SJSA1 (cell line): ENCODE results near the gene FGF8. TPM values are rescaled to one million over a fixed set of nuclear protein-coding genes. Genes with fewer than 3 reads are reported as not detected.
"Not testable (repeated sequence)": the region's sequence is repeated elsewhere in the genome, so short reads cannot be mapped to it uniquely, and the experiment has no call there.

Experiments
- DNase-seq, 2 experiments: peaks; one replicate each; pipeline ENCODE4 v3.0.0-alpha.2; 2015 to 2020; ENCODE audit warnings: low spot score in 2 of 2, low read depth in 1 of 2
- H3K27ac ChIP-seq: fragments of 250-450 bp; sonication (Bioruptor Pico); 2 replicates; pipeline ENCODE4 v1.5.1; 2020; ENCODE audit warnings: mild to moderate bottlenecking, moderate library complexity
- H3K27me3 ChIP-seq: fragments of 250-450 bp; sonication (Bioruptor Pico); replicated peaks from 2 replicates; pipeline ENCODE4 v1.5.1; 2020; ENCODE audit warnings: mild to moderate bottlenecking, moderate library complexity
- H3K36me3 ChIP-seq: fragments of 250-450 bp; sonication (Bioruptor Pico); 2 replicates; pipeline ENCODE4 v1.5.1; 2020; ENCODE audit warnings: mild to moderate bottlenecking
- H3K4me1 ChIP-seq: fragments of 250-450 bp; sonication (Bioruptor Pico); replicated peaks from 2 replicates; pipeline ENCODE4 v1.6.1; 2021; ENCODE audit warnings: mild to moderate bottlenecking
- H3K4me3 ChIP-seq: fragments of 250-450 bp; sonication (Bioruptor Pico); 2 replicates; pipeline ENCODE4 v1.5.1; 2020; ENCODE audit warnings: mild to moderate bottlenecking
- H3K9me3 ChIP-seq: fragments of 250-450 bp; sonication (Bioruptor Pico); replicated peaks from 2 replicates; pipeline ENCODE4 v1.5.1; 2020; ENCODE audit warnings: mild to moderate bottlenecking
- total RNA-seq: library from RNA; depleted of rRNA; stranded (reverse); fragments of >200 nt; shearing (Covaris generic); gene quantifications from 2 replicates; pipeline ENCODE4 v1.2.3, GENCODE V29; 2014

FGF8 gene
- total RNA-seq, 1 experiment from 2014 or later, result not detected

DNA sequence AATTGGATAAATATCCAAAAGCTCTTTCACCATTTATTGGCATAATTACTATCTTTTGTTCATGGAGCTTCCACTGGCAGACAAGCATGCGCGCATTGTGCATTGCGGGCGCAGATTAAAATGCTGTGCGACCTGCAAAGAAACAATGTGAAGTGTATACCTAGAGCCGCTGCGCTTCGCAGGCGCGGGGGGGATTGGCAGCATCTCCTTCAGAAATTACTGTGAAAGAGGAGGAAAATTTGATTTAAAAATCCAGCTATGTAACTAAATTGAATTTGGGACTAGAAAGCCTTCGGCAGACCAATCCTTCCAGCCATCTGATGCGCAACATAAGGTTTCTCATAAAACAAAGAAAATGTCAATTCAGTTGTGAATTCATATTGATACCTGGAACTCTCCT lies 17.6 kb upstream of the FGF8 start:
- no peaks in the 10 kb centered on the region for H3K4me1 ChIP-seq
- no peaks in the 10 kb centered on the region for H3K9me3 ChIP-seq
- no peak overlapping the region for H3K27ac ChIP-seq
- no peaks in the 10 kb centered on the region for H3K27me3 ChIP-seq
- no peak overlapping the region for H3K4me3 ChIP-seq
- peaks cover 96% of the 10 kb centered on the region for H3K36me3 ChIP-seq
- no peak for DNase-seq

DNA sequence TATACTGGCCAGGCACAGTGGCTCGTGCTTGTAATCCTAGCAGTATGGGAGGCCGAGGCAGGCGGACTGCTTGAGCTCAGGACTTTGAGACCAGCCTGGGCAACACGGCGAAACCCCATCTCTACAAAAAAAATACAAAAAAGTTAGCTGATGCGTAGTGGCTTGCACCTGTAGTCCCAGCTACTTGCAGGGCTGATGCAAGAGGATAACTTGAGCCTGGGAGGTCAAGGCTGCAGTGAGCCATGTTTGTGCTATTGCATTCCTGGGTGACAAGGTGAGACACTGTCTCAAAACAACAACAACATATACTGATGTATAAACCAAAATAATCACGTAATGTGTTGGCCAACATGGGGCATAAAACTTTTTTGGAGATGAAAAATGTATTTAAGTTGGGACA lies 13.8 kb upstream of the FGF8 start:
- Histone ChIP-seq H3K9me3 (no peaks in the 10 kb centered on the region), H3K4me1 (no peaks in the 10 kb centered on the region), H3K27me3 (no peaks in the 10 kb centered on the region), H3K27ac (no peak overlapping the region), H3K4me3 (no peak overlapping the region), H3K36me3 (peaks cover 95% of the 10 kb centered on the region)
- DNase-seq, result no peak

DNA sequence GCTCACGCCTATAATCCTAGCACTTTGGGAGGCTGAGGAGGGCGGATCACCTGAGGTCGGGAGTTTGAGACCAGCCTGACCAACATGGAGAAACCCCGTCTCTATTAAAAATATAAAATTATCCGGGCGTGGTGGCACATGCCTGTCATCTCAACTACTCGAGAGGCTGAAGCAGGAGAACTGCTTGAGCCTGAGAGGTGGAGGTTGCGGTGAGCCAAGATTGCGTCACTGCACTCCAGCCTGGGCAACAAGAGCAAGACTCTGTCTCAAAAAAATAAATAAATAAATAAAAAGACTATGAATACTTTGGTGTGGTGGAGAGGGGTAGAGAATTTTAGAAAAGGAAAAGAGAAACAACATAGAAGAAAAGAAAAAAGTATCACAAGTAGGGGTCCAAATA lies 13.3 kb upstream of the FGF8 start:
- H3K4me3 ChIP-seq, H3K27me3 ChIP-seq, H3K27ac ChIP-seq, H3K9me3 ChIP-seq, H3K4me1 ChIP-seq, DNase-seq: not testable (repeated sequence)
- peaks cover 95% of the 10 kb centered on the region for H3K36me3 ChIP-seq

DNA sequence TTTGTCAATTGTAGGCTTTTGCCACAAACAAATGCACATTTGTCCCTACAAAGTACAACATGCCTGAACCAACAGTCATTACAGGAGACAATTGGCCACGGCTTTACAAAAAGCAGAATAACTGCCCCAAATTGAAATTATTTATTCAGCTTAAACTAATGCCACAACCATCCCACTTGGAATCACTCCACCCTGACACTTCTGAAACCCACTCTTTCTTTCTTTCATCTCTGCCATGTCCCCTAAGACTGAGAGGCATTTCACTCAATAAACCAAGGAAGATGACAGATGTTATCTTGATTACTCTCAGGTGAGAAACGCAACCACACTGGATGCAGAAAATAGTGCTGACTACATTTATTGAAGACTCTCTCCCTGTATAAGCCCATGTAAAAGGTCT lies 9.9 kb upstream of the FGF8 start:
- DNase-seq, result no peak
- H3K36me3 ChIP-seq, result peaks cover 78% of the 10 kb centered on the region
- H3K4me3 ChIP-seq, result no peak overlapping the region
- H3K9me3 ChIP-seq, result no peaks in the 10 kb centered on the region
- peaks cover 9% of the 10 kb centered on the region for H3K4me1 ChIP-seq
- H3K27me3 ChIP-seq, result no peaks in the 10 kb centered on the region
- no peak overlapping the region; the same call in 1 of the 2 replicates for H3K27ac ChIP-seq

DNA sequence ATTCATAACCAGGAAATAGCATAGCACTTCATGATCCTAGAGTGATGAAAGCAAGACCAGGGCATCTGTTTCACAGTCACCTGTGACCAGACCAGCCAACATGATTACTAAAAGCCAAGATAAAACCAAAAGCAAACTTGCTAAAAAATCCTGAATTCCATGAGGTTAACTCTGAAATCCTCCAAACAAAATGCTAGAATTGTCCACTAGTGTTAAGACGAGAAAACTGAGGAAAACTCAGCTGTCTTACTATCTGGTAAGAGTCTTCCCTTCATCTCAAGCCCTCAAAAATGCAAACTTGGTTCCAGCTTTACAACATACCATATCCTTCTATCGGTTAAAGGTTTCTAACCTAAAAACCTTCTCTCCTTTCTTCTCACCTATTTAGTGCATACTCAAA lies 8.6 kb upstream of the FGF8 start:
- H3K27ac ChIP-seq, result no peak overlapping the region
- DNase-seq, result no peak
- H3K36me3 ChIP-seq, result peaks cover 73% of the 10 kb centered on the region
- no peak overlapping the region for H3K4me3 ChIP-seq
- peaks cover 14% of the 10 kb centered on the region for H3K4me1 ChIP-seq
- H3K27me3 ChIP-seq, result no peaks in the 10 kb centered on the region
- H3K9me3 ChIP-seq, result no peaks in the 10 kb centered on the region

DNA sequence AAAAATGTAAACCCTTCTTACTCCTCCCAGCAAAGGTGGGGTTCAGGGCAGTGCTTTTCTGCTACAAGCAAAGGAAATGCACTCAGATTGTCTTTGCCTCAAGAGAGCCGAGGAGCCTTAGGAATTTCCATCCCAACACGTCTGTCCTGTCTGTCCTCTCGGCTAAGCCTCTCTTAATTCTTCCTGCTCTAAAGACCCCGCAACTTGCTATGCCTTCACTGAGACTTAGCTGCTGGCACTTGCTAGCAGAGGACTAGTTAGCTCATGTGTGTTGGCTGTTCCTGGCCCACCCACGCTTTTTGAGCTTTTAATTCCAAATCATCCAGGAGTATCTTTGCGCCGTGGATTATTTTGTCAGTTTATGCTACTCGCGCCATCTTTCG lies 7.8 kb upstream of the FGF8 start:
- no peaks in the 10 kb centered on the region for H3K27me3 ChIP-seq
- H3K9me3 ChIP-seq, result no peaks in the 10 kb centered on the region
- no peak overlapping the region for H3K27ac ChIP-seq
- peaks cover 14% of the 10 kb centered on the region for H3K4me1 ChIP-seq
- H3K36me3 ChIP-seq, result peaks cover 65% of the 10 kb centered on the region
- no peak for DNase-seq
- H3K4me3 ChIP-seq, result peak overlapping the region; percentile 64

DNA sequence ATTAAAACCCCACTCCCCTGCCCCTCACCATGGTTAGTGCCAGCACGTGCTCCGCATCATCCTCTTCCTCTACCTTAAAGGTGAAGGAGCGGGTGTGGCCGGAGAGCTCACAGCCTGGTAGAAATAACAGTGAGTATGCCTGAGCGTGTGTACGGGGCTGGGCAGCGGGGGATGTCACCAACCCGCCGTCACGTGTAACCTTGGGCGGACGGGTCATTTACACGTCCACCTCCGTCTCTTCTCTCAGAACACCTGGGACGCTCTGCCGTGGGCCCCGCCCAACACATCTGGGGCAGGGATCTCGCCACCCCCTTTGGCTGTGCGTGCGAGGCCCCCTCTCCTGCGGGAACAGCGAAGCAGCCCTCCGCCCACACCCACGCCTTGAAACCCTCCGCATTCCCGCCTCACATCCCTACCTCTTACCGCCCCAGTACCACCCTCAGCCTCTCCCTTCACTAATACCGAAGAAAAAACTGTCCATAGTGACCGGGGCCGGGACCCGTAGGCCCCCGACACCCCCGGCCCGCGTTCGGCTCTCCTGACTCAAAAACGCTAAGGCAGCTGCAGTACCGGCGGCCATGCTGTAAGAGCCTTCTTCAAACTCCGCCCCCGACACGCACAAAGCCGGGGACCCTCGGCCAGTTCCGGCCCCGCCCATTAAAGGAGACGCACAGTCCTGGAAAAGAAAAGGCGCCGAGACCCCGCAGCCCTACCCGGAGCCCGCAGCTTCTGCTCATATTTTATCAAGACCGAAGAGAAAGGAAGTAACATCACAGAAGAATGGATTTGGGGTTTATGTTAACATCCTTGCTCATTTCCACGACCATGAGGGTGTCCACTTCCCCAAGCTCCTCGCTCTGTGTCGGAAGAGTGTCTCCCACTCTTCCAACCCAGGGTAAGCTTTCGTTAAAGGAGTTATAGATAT lies 7.2 kb upstream of the FGF8 start, which contains the start of gene NPM3:
NPM3 (minus strand) TSS at position 636 of the 925 bp plus-strand sequence; CDS start at position 580, 56 bp downstream.
- no peaks in the 10 kb centered on the region for H3K9me3 ChIP-seq

DNA sequence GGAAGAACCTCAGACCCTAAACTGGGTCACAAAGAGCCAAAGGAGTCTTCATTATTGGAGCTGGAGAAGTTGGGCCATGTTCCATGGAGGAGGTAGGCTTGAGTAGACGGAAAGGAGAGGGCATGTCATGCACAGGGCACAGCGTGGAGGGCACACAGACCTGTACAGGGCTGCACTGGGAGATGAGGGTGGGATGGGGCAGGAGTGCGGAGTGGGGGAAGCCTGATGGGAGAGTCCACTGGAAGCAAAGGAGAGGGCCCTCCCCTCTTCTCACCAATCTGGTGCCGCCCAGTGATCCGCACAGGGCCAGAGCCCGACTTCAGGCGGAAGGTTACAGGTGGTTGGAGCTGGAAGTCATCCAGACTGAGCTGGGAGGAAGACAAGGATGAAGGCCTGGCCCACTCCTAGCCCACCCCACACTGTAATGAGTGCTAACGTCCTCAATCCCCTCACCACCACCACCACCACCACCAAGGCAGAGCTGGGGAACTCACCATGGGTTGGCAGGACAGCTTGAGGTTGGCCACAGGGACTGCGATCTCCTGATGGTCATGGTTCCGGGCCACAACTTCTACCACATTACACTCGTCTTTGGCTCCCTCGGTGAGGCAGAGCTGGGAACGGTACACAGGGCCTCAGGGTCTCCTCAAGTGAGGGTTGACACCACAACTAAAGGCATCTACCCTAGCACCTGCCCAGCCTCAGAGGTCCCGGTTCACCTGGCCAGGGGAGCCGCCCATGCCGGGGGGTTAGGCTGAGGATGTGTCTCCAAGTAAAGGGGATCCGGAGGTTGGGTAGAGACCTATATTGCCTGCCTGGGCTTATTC lies 6.3 kb upstream of the FGF8 start:
- Histone ChIP-seq H3K9me3 (no peaks in the 10 kb centered on the region), H3K4me1 (peaks cover 14% of the 10 kb centered on the region), H3K27me3 (no peaks in the 10 kb centered on the region), H3K36me3 (peaks cover 52% of the 10 kb centered on the region), H3K27ac (no peak overlapping the region), H3K4me3 (peak overlapping the region; percentile 64)
- no peak for DNase-seq

More for the DNA sequence above, 7.2 kb upstream of the FGF8 start, which contains the start of gene NPM3:
- H3K36me3 ChIP-seq, result peaks cover 59% of the 10 kb centered on the region
- no peaks in the 10 kb centered on the region for H3K27me3 ChIP-seq
- H3K27ac ChIP-seq, result peak within 1 kb of the TSS; percentile 30
- H3K4me1 ChIP-seq, result peaks cover 14% of the 10 kb centered on the region
- peak within 1 kb of the TSS; percentile 64 for H3K4me3 ChIP-seq
- DNase-seq, result peak; percentile 76 to 84

DNA sequence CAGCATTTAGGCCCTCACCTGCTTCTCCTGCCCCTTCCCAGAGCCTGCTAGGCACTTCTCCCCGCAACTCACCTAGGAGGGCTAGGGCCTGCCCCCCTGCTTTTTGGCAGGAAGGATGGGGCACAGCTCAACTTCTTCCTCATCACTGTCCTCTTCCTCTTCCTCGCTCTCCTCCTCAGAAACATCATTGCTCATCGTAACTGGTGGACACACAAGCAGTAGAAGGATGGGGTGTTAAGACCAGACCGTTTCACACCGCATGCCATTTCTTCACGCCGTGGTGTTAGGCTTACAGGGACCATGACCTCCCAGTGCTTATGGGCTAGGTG lies 5.7 kb upstream of the FGF8 start:
- no peak overlapping the region for H3K4me3 ChIP-seq
- no peak overlapping the region for H3K27ac ChIP-seq
- peaks cover 1% of the 10 kb centered on the region for H3K27me3 ChIP-seq
- peaks cover 14% of the 10 kb centered on the region for H3K4me1 ChIP-seq
- peaks cover 47% of the 10 kb centered on the region for H3K36me3 ChIP-seq
- no peaks in the 10 kb centered on the region for H3K9me3 ChIP-seq
- DNase-seq, result no peak

DNA sequence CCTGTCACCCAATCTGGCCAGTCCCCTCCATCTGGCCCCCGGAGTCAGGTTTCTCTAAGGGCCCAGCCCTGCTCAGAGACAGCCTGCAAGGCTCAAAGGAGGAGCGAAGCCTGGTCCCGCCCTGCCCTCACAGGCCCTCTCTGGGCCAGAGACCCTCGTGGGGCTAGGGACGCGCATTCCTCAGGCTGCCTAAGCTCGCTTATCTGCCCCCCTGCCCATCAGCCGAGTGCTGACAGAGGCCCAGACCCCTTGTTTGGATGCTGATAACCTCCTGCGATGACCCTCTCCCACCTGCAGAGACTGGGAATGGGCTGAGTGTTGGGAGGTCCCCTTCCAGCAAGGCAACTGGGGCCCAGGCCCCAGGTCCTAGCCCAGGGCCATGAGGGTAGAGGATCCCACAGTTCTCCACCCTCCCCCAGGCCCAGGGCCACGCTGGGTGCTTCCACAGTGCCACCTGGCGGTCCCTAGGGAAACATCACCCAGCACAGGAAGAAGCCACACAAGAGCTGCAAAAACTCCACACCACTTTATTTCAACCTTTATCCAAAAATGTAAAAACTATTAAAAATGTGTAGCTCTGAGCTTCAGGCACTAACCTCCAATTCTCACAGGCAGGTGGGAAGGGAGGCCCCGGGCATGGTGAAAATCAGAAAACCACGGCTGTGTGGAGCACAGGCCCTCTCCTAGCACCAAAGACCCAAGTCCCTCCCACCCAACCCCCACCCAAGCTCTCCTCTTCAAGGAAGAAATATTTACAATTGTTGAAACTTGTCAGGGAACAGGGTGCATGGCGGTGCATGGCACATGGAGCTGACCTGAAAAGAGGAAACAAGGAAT lies 5.1 kb upstream of the FGF8 start:
- Histone ChIP-seq H3K4me1 (peaks cover 14% of the 10 kb centered on the region), H3K27me3 (peaks cover 5% of the 10 kb centered on the region), H3K4me3 (no peak overlapping the region), H3K36me3 (peaks cover 41% of the 10 kb centered on the region), H3K9me3 (no peaks in the 10 kb centered on the region), H3K27ac (no peak overlapping the region)
- DNase-seq, result peak; percentile 57 to 70

DNA sequence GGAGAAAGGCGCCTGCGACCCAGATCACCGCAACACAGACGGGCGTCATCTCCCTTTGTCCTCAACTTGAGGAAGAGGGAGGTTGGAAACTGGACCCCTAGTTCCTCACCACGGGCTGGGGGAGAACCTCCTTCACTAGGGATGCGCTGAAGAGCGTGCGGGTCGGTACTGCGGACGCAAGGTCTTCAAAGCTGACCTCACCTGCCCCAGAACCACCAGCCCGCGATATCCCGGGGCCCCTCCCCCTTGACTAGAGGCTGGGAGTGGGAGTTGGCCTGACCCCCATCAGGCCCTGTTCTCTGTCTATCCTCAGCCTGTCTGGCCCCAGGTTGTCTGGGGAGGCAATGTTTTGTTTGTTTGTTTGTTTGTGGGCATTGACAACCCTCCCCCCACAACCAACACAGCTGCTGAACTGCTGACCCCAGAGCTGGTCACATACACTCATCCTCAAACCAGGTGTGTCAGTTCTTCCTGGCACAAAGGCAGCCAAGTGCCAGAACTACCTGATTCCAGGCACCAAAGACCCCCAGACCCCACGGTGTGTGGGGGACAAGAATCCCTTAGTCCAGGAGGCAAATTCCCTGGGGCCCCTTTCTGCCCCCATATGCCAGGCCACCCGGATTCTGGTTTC lies 4.4 kb upstream of the FGF8 start:
- H3K9me3 ChIP-seq, result no peaks in the 10 kb centered on the region
- peaks cover 14% of the 10 kb centered on the region for H3K4me1 ChIP-seq
- DNase-seq, result peak in 1 of 2 experiments; percentile 21
- H3K36me3 ChIP-seq, result peaks cover 33% of the 10 kb centered on the region
- no peak overlapping the region for H3K27ac ChIP-seq
- H3K4me3 ChIP-seq, result no peak overlapping the region
- H3K27me3 ChIP-seq, result peaks cover 8% of the 10 kb centered on the region

DNA sequence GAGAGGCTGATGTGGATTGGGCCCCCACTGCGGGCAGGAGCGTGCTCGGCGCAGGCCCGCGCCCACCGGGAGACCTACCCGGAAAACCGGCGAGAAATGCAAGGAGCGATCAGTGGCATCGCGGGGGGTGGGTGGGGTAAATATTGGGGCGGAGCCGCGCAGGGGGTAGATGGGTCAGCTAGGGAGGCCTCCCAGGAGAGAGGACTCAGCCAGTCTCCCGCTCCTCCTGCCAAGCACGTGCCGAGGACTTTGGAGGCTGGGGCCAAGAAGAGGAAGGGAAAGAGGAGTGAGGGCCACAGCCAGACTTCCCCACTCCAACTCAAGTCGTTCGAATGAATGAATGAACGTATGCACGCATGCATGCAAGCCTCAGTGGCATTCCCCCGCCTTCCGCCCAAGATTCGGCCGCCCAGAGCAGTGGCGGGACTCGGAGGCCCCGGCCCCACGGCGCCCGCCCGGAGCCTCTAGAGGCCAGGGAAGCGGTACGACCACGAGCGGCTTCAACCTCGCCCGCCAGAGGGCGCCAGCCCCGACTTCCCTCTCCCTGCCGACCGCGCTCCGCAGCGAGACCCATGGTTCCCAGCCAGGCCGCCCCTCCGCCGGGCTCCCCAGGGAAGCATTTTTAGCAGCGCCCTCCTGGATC lies 3.8 kb upstream of the FGF8 start:
- Histone ChIP-seq H3K36me3 (peaks cover 27% of the 10 kb centered on the region), H3K27me3 (peaks cover 15% of the 10 kb centered on the region), H3K4me3 (no peak overlapping the region), H3K4me1 (peaks cover 14% of the 10 kb centered on the region), H3K27ac (no peak overlapping the region), H3K9me3 (no peaks in the 10 kb centered on the region)
- DNase-seq, result peak; percentile 44 to 72
